Transverse colon (tissue), 4 donors: ENCODE data around the gene CPN1.

ENCODE experiments used
- CTCF ChIP-seq, 5 experiments: fragments of 200-600 bp in 3 of 5; fragments of 450-650 bp in 2 of 5; sonication (generic) in 3 of 5; IDR thresholded peaks; 1 replicate in 2 of 5; 2 replicates in 3 of 5; pipeline ENCODE4 v1.5.1; 2016 to 2017; ENCODE audit warnings: antibody characterized with exemption in 5 of 5, inconsistent platforms in 3 of 5, mild to moderate bottlenecking in 2 of 5, moderate library complexity in 1 of 5
- EP300 ChIP-seq: sonication (generic); formaldehyde crosslinking; IDR thresholded peaks from one replicate; pipeline ENCODE4 v1.6.1; 2017; ENCODE audit warnings: antibody characterized with exemption, low read depth
- POLR2A ChIP-seq: fragments of 450-650 bp; IDR thresholded peaks from one replicate; pipeline ENCODE4 v1.6.1; 2016; ENCODE audit warnings: antibody characterized with exemption, mild to moderate bottlenecking, moderate library complexity
- POLR2AphosphoS5 ChIP-seq, 3 donors: sonication (generic); formaldehyde crosslinking; IDR thresholded peaks; one replicate each; pipeline ENCODE4 v1.6.1; 2016; ENCODE audit warnings: antibody characterized with exemption in 3 of 3

- no peak for TF ChIP-seq CTCF (IDR thresholded peaks at IDR 0.05)
- TF ChIP-seq EP300: no peak
- no peak for TF ChIP-seq POLR2AphosphoS5 (IDR thresholded peaks at IDR 0.05)
- TF ChIP-seq POLR2A: no peak
These were observed 60.3 kb downstream of the CPN1 start for GRCh38 chr10:100021322-100021721.
